SU-DHL-6 (cell line): ENCODE data around the gene TMEM175.

Experiments used
- H2AFZ ChIP-seq: fragments of 200-600 bp; sonication (generic); 2 replicates; pipeline ENCODE4 v1.6.1; 2014; ENCODE audit warnings: low read depth, mild to moderate bottlenecking, moderate library complexity, mixed read lengths, antibody characterized with exemption, low read length; ENCODE audit not compliant: severe bottlenecking
- H3F3A ChIP-seq: fragments of 200-600 bp; shearing (Covaris generic); 2 replicates; pipeline ENCODE4 v1.6.0; 2016; ENCODE audit warnings: antibody characterized with exemption, mild to moderate bottlenecking; ENCODE audit not compliant: insufficient read depth
- H3K27ac ChIP-seq: fragments of 200-600 bp; sonication (generic); 2 replicates; pipeline ENCODE4 v1.5.1; 2016; ENCODE audit warnings: low read depth, mild to moderate bottlenecking, low read length, moderate library complexity, mixed read lengths
- H3K27me3 ChIP-seq: fragments of 200-600 bp; sonication (generic), shearing (Covaris generic); 2 replicates; pipeline ENCODE4 v1.6.0; 2014; ENCODE audit warnings: mild to moderate bottlenecking, low read length
- H3K36me3 ChIP-seq: fragments of 200-600 bp; sonication (generic); 2 replicates; pipeline ENCODE4 v1.6.1; 2014; ENCODE audit warnings: mild to moderate bottlenecking, low read length, mixed read lengths
- H3K4me2 ChIP-seq: fragments of 300-600, 200-600 bp; shearing (Covaris generic), sonication (generic); 2 replicates; pipeline ENCODE4 v1.6.0; 2014; ENCODE audit warnings: low read length, low read depth, mild to moderate bottlenecking; ENCODE audit not compliant: poor library complexity, severe bottlenecking
- H3K4me3 ChIP-seq: fragments of 200-600 bp; sonication (generic); 2 replicates; pipeline ENCODE4 v1.5.1; 2014; ENCODE audit warnings: antibody characterized with exemption, low read length, mild to moderate bottlenecking, mixed read lengths; ENCODE audit not compliant: insufficient read depth, poor library complexity, severe bottlenecking
- H3K79me2 ChIP-seq: fragments of 200-600 bp; sonication (generic); 2 replicates; pipeline ENCODE4 v1.6.1; 2014; ENCODE audit warnings: mild to moderate bottlenecking, low read length, moderate library complexity; ENCODE audit not compliant: insufficient read depth
- H3K9ac ChIP-seq: fragments of 200-600 bp; sonication (generic); 2 replicates; pipeline ENCODE4 v1.7.0; 2014; ENCODE audit warnings: mild to moderate bottlenecking, low read length
- H3K9me2 ChIP-seq: fragments of 200-600 bp; sonication (generic); replicated peaks from 2 replicates; pipeline ENCODE4 v1.6.1; 2014; ENCODE audit warnings: low read length; ENCODE audit not compliant: insufficient read depth
- H3K9me3 ChIP-seq: fragments of 200-600 bp; sonication (generic); 2 replicates; pipeline ENCODE4 v1.6.1; 2014; ENCODE audit warnings: low read length, mixed read lengths; ENCODE audit not compliant: insufficient read depth
- H4K20me1 ChIP-seq: fragments of 200-600 bp; sonication (generic); 2 replicates; pipeline ENCODE4 v1.6.1; 2014; ENCODE audit warnings: low read depth, mild to moderate bottlenecking, antibody characterized with exemption, low read length, moderate library complexity, mixed read lengths
- CTCF ChIP-seq: fragments of 200-600 bp; sonication (generic); IDR thresholded peaks from one replicate; pipeline ENCODE4 v1.5.1; 2017; ENCODE audit warnings: antibody characterized with exemption, mild to moderate bottlenecking, low read length, moderate library complexity; ENCODE audit not compliant: insufficient read depth, poor library complexity, severe bottlenecking
- EZH2phosphoT487 ChIP-seq: fragments of 200-600 bp; sonication (generic), shearing (Covaris generic); conservative IDR thresholded peaks from 2 replicates; pipeline ENCODE4 v1.6.1; 2018; ENCODE audit warnings: mild to moderate bottlenecking, antibody characterized with exemption, low read length, moderate library complexity, mixed read lengths

The TMEM175 gene

GRCh38 chr4:900721-901120, 31.5 kb upstream of the TMEM175 start:
- TF ChIP-seq CTCF (no peak), EZH2phosphoT487 (no peak)

GRCh38 chr4:901192-901910, 30.9 kb upstream of the TMEM175 start:
- H3K36me3 ChIP-seq = no peaks in the 10 kb centered on the region
- H3K27ac ChIP-seq = no peak overlapping the region
- H3K9me3 ChIP-seq = no peaks in the 10 kb centered on the region
- no peak overlapping the region for H2AFZ ChIP-seq
- H3K4me2 ChIP-seq = no peak overlapping the region
- no peaks in the 10 kb centered on the region for H3K9me2 ChIP-seq
- H4K20me1 ChIP-seq = no peaks in the 10 kb centered on the region
- H3K79me2 ChIP-seq = peaks cover 3% of the 10 kb centered on the region; the same call in 1 of the 2 replicates
- H3K9ac ChIP-seq = no peak overlapping the region
- TF ChIP-seq EZH2phosphoT487 (no peak), CTCF (no peak)
- H3K27me3 ChIP-seq = no peaks in the 10 kb centered on the region
- no peaks in the 10 kb centered on the region for H3F3A ChIP-seq
- no peak overlapping the region for H3K4me3 ChIP-seq

More at GRCh38 chr4:900721-901120, 31.5 kb upstream of the TMEM175 start:
- Histone ChIP-seq H3K36me3 (no peaks in the 10 kb centered on the region), H3K4me3 (no peak overlapping the region), H3K4me2 (no peak overlapping the region), H3K79me2 (peaks cover 3% of the 10 kb centered on the region; the same call in 1 of the 2 replicates), H2AFZ (no peak overlapping the region), H3F3A (no peaks in the 10 kb centered on the region), H3K9me3 (no peaks in the 10 kb centered on the region), H3K27ac (no peak overlapping the region), H4K20me1 (no peaks in the 10 kb centered on the region), H3K9me2 (no peaks in the 10 kb centered on the region), H3K9ac (no peak overlapping the region), H3K27me3 (no peaks in the 10 kb centered on the region)

- no peak overlapping the region for H3K4me2 ChIP-seq
- H3K79me2 ChIP-seq = peaks cover 6% of the 10 kb centered on the region; the same call in 1 of the 2 replicates
- no peaks in the 10 kb centered on the region for H3K9me3 ChIP-seq
- H4K20me1 ChIP-seq = no peaks in the 10 kb centered on the region
- no peak overlapping the region for H3K27ac ChIP-seq
- no peak overlapping the region for H3K4me3 ChIP-seq
- H3K27me3 ChIP-seq = no peaks in the 10 kb centered on the region
- no peak overlapping the region for H2AFZ ChIP-seq
- no peak overlapping the region for H3K9ac ChIP-seq
- H3K9me2 ChIP-seq = no peaks in the 10 kb centered on the region
- H3F3A ChIP-seq = no peaks in the 10 kb centered on the region
- TF ChIP-seq CTCF = no peak
- TF ChIP-seq EZH2phosphoT487 = no peak
- no peaks in the 10 kb centered on the region for H3K36me3 ChIP-seq
Measured at GRCh38 chr4:903066-904046, 28.9 kb upstream of the TMEM175 start.
